Mucosa of descending colon (tissue), 3 donors: ENCODE measurements around the gene DENR. TPM values are rescaled to one million over a fixed set of nuclear protein-coding genes. Genes with fewer than 3 reads are reported as not detected.
"Not testable (repeated sequence)": the region's sequence is repeated elsewhere in the genome, so short reads cannot be mapped to it uniquely, and the experiment has no call there.

ENCODE experiments used
- ATAC-seq: fragments of 200-7000 bp; cut with Tn5 transposase; one replicate; pipeline ENCODE4 v1.9.1; 2020; ENCODE audit warnings: mild to moderate bottlenecking, moderate library complexity
- DNase-seq, 3 donors: peaks; one replicate each; pipeline ENCODE4 v3.0.0-alpha.2; 2020
- H3K36me3 ChIP-seq: fragments of 200-600 bp; one replicate; pipeline ENCODE4 v1.8.0; 2021; ENCODE audit warnings: low read depth, mild to moderate bottlenecking
- H3K4me1 ChIP-seq: fragments of 200-600 bp; one replicate; pipeline ENCODE4 v1.8.0; 2021; ENCODE audit warnings: low read depth, mild to moderate bottlenecking
- H3K4me3 ChIP-seq: fragments of 200-600 bp; one replicate; pipeline ENCODE4 v1.8.0; 2021; ENCODE audit warnings: mild to moderate bottlenecking
- H3K9me3 ChIP-seq: fragments of 200-600 bp; one replicate; pipeline ENCODE4 v1.8.0; 2021; ENCODE audit warnings: mild to moderate bottlenecking
- intact Hi-C, 2 donors: fragments of 100-400 bp; cut with DNase I in 1 of 2; cut with micrococcal nuclease in 1 of 2; formaldehyde crosslinking; loops; one replicate each; pipeline versions ENCODE4 v1.11.0 to v1.11.1; 2022; cut with DNase I, micrococcal nuclease
- total RNA-seq, 3 donors: library from RNA; stranded (reverse); fragmentation: NEBNext Ultra II Directional in 2 of 3; extraction: Animal tissue kit (Norgen Biotek cat#: 25700) in 2 of 3; gene quantifications; one replicate each; pipeline versions ENCODE4 v1.2.1 to v1.2.4, GENCODE V29; 2021 to 2023
- TF ChIP-seq, protein P1 (sequence below): fragments of 200-600 bp; IDR thresholded peaks from one replicate; pipeline ENCODE4 v1.8.0; 2022; ENCODE audit warnings: antibody characterized with exemption, mild to moderate bottlenecking
- donor health status: DM: no; HTN: no; CAD: no; lungs with moderate emphysema.
- donor health status: DM: no; HTN: no; CAD: no.
- donor health status: DM: no; HTN: yes; CAD: no.

Gene DENR
- total RNA-seq, 3 donors from 2014 or later = 30.9 to 40.3 (median 33.2) TPM

DNA sequence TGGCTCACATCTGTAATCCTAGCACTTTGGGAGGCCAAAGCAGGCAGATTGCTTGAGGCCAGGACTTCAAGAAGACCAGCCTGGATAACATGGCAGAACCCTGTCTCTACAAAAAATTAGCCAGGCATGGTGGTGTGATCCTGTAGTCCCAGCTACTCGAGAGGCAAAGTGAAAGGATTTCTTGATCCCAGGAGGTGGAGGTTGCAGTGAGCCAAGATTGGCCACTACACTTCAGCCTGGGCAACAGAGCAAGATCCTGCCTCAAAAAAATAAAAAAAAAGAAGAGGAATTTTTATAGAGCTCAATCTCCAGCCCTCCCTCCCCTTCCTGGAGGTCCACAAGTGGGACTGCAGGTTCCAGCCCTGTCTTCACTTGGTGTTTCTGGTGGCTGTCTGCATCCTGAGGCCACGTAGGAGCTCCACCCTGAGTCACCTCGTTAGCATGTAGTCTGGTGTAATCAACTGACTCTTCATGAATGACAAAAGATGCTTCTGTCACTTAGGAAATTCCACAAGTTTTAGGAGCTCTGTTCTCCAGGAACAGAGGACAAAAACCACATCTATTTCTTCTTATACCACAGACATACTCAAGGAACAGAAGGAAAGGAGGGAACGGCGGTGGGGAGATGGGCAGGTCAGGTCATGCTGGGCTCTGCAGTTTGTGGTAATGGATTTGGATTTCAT is 37.9 kb downstream of the DENR start:
- no peaks in the 10 kb centered on the region for H3K4me1 ChIP-seq
- ATAC-seq (no peak), DNase-seq (no peak)
- intact Hi-C loops = loop anchor here in 1 of 2 donors (10.0 kb wide), 1 partner anchor 164 kb away; no protein-coding TSS in a partner anchor
- no peaks in the 10 kb centered on the region for H3K9me3 ChIP-seq
- no peaks in the 10 kb centered on the region for H3K36me3 ChIP-seq
- no peak overlapping the region for H3K4me3 ChIP-seq
- TF ChIP-seq, protein P1, sequence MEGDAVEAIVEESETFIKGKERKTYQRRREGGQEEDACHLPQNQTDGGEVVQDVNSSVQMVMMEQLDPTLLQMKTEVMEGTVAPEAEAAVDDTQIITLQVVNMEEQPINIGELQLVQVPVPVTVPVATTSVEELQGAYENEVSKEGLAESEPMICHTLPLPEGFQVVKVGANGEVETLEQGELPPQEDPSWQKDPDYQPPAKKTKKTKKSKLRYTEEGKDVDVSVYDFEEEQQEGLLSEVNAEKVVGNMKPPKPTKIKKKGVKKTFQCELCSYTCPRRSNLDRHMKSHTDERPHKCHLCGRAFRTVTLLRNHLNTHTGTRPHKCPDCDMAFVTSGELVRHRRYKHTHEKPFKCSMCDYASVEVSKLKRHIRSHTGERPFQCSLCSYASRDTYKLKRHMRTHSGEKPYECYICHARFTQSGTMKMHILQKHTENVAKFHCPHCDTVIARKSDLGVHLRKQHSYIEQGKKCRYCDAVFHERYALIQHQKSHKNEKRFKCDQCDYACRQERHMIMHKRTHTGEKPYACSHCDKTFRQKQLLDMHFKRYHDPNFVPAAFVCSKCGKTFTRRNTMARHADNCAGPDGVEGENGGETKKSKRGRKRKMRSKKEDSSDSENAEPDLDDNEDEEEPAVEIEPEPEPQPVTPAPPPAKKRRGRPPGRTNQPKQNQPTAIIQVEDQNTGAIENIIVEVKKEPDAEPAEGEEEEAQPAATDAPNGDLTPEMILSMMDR = no peak

- Histone ChIP-seq H3K9me3 (no peaks in the 10 kb centered on the region), H3K4me3 (no peak overlapping the region), H3K4me1 (no peaks in the 10 kb centered on the region), H3K36me3 (no peaks in the 10 kb centered on the region)
- intact Hi-C loops = loop anchor here in 1 of 2 donors (10.0 kb wide), 1 partner anchor 161 kb away; no protein-coding TSS in a partner anchor
- TF ChIP-seq, protein P1 = peak; percentile 16
- ATAC-seq (peak; percentile 79), DNase-seq (peak in 1 of 3 donors; percentile 30)
Observed at GRCh38 chr12:122793685-122794106, 41.1 kb downstream of the DENR start.

DNA sequence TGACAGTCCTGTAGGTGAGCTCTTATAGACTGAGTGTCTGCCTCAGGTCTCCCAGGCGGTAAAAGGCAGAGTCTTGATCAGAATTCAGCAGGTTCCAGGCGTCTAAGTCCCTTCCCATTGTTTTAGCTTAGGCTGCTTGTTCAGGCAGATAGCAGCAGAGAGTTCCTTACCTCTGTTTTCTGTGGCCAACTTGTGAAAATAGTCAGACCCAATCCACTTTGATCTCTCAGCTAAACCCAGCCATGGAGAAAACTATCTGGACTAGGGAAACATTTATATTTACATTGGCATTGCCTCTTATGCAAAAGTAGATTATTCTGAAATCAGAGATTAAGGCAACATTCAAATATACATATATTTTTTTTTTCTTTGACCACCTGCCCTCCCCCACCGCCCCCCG is 43.2 kb downstream of the DENR start:
- intact Hi-C loops = loop anchor here in 1 of 2 donors (10.0 kb wide), 1 partner anchor 159 kb away; no protein-coding TSS in a partner anchor

GRCh38 chr12:122799641-122800243 is 47.1 kb downstream of the DENR start:
- intact Hi-C loops = loop anchor here in 1 of 2 donors (10.0 kb wide), 1 partner anchor 155 kb away; no protein-coding TSS in a partner anchor
- no peak for ATAC-seq
- no peaks in the 10 kb centered on the region for H3K36me3 ChIP-seq
- H3K4me1 ChIP-seq = no peaks in the 10 kb centered on the region
- no peak overlapping the region for H3K4me3 ChIP-seq
- DNase-seq = no peak
- H3K9me3 ChIP-seq = no peaks in the 10 kb centered on the region
- TF ChIP-seq, protein P1 = no peak

More for the DNA sequence above, 43.2 kb downstream of the DENR start:
- Histone ChIP-seq H3K4me1 (no peaks in the 10 kb centered on the region), H3K36me3 (no peaks in the 10 kb centered on the region), H3K9me3 (no peaks in the 10 kb centered on the region), H3K4me3 (no peak overlapping the region)
- TF ChIP-seq, protein P1 = no peak
- DNase-seq (no peak), ATAC-seq (no peak)

DNA sequence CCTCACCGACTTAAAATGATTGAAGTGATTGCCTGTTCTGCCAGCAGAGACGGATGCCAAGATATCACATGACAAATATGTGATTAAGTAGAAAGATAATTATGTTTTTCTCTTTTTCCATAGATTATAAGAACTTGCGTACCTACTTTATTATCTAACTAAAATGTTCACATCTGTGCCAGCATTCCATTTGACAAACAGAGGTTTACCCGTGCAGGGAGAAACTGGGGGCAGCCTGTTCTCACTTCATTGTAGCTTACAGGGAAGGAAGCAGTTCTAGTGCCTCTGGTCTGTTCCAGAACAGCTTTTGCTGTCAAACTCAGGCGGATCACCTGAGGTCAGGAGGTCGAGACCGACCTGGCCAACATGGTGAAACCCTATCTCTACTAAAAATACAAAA is 51.3 kb downstream of the DENR start:
- Histone ChIP-seq H3K9me3 (no peaks in the 10 kb centered on the region), H3K36me3 (no peaks in the 10 kb centered on the region), H3K4me3 (no peak overlapping the region), H3K4me1 (no peaks in the 10 kb centered on the region)
- TF ChIP-seq, protein P1 = no peak
- DNase-seq (no peak), ATAC-seq (no peak)
- intact Hi-C loops = no loop called here

DNA sequence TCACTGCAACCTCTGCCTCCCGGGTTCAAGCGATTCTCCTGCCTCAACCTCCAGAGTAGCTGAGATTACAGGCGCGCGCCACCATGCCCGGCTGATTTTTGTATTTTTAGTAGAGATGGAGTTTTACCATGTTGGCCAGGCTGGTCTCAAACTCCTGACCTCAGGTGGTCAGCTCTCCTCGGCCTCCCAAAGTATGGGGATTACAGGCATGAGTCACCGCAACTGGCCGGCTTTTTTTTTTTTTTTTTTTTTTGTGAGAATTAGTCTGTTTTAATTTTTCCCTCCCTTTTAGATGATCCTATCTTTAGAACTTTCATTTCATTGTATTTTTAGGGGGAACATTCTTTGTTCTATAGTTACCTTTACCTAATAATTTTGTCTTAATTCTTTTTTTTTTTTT is 52.3 kb downstream of the DENR start:
- H3K36me3 ChIP-seq, H3K4me1 ChIP-seq, H3K4me3 ChIP-seq, DNase-seq, ATAC-seq, intact Hi-C loops, H3K9me3 ChIP-seq: not testable (repeated sequence)
